Esophagus mucosa (tissue), 1 donor: Measurements from ENCODE around the gene PCNX1. TPM values are rescaled to one million over a fixed set of nuclear protein-coding genes. Genes with fewer than 3 reads are reported as not detected.
A peak's percentile ranks its signal among the peaks of the same experiment; 100 is the strongest.
"Not testable (repeated sequence)": the region's sequence is repeated elsewhere in the genome, so short reads cannot be mapped to it uniquely, and the experiment has no call there.

Experiments used
- ATAC-seq: fragments of 200-7000 bp; cut with Tn5 transposase; one replicate; pipeline ENCODE4 v1.9.1; 2020
- total RNA-seq: library from RNA; stranded (reverse); gene quantifications from one replicate; pipeline ENCODE4 v1.2.4, GENCODE V29; 2023
- donor health status: DM: yes; HTN: yes; CAD: no.

Gene PCNX1
- total RNA-seq, 1 donor from 2014 or later, result 22.9 TPM

- ATAC-seq, result no peak
These were observed 223.4 kb downstream of the PCNX1 start for GRCh38 chr14:71130491-71131179.

GRCh38 chr14:71133296-71133695 is 226.0 kb downstream of the PCNX1 start:
- no peak for ATAC-seq

GRCh38 chr14:71135496-71135895 is 228.2 kb downstream of the PCNX1 start:
- ATAC-seq, result no peak

DNA sequence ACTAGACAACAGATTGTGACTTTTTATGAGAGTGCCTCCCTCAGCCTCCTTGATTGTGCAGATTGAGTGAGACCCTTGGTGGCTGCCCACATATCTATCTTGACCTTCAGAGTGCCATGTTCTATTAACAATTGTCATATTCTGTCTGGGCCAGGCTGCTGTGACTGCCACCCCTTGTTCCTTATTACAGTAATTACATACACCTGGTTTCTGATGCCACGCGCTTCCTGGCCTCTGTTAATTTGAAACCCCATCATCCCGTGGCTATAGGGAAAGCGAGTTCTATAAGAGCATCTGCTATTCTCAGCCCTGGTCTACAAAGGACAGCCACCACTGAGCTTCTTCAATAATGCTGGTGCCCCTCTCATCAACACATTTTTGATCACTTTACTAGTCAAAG is 228.7 kb downstream of the PCNX1 start:
- ATAC-seq, result no peak

- ATAC-seq, result no peak
These were observed 229.3 kb downstream of the PCNX1 start for GRCh38 chr14:71136386-71137060.

DNA sequence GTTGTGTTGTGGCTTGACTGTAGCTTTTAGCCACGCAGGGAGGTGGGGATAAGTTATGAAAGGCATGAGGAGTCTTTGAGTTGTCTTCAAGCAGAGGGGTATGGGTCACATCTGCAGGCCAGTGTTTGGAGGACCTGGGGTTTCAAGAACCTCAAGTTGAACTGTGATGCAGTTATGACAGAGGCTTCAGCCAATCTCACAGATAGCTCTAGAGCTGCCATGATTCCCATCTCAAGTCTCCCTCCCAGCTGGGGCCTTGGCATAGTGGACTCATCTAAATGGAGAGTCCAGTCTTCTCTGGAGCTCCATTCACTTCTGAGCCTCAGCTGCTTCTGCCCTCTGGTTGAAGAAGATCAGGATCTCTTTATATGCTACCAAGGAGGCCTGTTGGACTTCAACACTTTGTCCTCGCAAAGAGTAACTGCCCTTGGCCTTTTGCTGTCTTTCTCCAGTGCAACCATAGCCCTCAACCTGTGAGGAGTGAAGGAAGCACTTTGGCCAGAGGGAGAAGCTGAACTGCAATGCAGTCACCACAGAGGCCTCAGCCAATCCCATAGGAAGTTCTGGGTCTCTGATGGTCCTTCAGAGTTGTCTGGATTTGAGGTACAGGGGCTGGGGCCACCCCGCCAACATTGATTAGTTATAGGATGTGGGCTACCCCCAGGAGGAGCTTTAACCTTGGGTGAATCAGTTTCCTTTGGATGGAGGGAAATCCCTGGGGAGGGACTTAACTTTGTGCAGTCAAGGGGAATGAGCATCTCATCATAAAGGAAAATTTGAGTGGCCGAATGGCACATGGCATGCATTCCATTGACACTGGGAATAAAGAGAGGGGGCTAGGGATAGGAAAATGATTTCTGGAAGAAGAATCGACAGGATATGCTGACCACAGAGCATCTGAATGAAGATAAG is 230.5 kb downstream of the PCNX1 start:
- no peak for ATAC-seq

- peak; percentile 66 for ATAC-seq
These were observed 231.4 kb downstream of the PCNX1 start for GRCh38 chr14:71138448-71139293.

GRCh38 chr14:71139294-71139946 is 232.2 kb downstream of the PCNX1 start:
- no peak for ATAC-seq

DNA sequence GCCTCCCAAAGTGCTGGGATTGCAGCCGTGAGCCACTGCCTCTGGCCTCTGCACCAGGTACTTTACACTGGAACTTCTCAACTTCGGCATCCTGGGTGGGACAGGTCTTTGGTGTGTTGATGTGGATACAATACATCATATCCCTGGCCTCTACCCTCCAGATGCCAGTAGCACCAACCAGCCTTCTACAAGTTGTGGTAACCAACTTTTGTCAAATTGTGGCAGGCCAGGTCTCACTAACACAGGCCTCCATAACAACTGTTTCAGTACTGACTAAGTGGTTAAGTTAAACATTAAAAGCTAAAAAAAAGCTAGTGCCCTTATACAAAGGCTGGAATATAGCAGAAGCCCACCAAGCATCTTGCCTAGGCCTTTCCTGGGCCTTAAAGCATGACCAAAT is 232.9 kb downstream of the PCNX1 start:
- no peak for ATAC-seq

DNA sequence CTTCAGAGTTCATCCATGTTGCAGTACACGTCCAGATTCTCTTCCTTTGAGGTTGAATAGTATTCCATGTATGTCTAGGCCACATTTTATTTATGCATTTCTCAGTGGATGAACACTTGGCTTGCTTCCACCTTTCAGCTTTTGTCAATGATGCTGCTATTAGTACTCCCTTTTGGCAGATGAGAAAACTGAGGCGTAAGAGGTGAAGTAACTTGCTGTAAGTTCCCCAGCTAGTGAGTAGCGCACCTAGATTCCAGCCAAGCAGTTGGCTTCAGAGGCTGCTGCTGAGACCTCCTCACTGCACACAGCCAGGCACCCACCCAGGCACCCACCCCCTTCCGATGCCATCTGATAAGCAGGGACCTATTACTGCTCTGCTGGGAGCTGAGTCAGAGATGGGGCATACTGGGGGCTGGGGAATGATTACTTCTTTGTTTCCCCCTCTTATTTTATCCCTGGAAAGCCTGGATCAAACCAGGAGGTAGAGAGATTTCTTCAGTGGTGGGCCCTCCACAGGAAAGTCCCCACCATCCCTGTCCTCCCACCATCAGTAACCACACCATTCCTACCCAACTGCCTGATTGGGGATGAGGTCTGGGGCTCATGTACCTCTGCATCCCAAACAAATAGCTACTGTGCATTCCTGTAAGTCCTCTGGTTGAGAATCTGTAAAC is 234.6 kb downstream of the PCNX1 start:
- ATAC-seq, result no peak

DNA sequence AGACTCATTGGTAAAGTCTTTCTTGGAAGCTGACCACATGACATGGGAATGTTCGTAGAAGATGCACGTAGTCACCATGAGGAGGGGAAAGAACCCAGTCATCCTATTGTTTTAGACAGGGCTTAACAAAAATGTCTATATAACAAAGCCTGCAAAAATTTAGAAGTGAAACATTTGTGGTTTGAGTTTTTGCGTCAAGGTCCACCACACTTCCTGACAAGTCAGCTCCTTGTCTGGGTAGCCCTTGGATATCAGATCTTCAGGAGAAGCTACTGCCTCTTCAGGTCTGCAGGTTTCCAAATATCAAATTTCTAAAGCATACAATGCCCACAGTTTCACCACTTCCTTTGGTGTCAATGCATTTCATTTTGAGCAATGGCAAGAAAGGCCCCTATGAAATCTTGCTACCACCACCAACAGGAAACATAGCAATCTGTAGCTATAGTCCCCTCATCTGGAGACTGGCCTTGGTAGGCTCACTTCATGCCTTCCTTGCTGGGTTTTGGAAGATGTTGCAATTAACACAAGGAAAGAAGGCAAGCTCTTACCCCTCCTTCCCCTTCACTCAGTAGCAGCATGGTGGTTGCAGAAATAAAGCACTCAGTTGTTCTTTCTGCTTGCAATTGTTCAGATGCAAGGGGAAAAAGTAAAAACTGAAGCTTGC is 235.2 kb downstream of the PCNX1 start:
- no peak for ATAC-seq

- peak; percentile 36 for ATAC-seq
These were observed 236.4 kb downstream of the PCNX1 start for GRCh38 chr14:71143381-71144290.

DNA sequence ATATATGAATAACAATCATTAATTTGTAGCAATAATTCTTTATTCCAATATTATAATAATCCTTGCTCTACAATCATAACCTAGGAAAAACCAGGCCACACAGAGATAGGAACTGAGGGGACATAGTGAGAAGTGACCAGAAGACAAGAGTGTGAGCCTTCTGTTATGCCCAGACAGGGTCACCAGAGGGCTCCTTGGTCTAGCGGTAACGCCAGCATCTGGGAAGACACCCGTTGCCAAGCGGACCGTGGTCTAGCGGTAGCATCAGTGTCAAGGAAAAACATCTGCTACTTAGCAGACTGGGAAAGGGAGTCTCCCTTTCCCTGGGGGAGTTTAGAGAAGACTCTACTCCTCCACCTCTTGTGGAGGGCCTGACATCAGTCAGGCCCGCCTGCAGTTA is 240.1 kb downstream of the PCNX1 start:
- not testable (repeated sequence) for ATAC-seq

- ATAC-seq, result no peak
These were observed 241.4 kb downstream of the PCNX1 start for GRCh38 chr14:71148627-71149026.

GRCh38 chr14:71150737-71151136 is 243.5 kb downstream of the PCNX1 start:
- no peak for ATAC-seq

- no peak for ATAC-seq
These were observed 248.5 kb downstream of the PCNX1 start for GRCh38 chr14:71155743-71156142.

GRCh38 chr14:71163050-71163841 is 256.0 kb downstream of the PCNX1 start:
- no peak for ATAC-seq

GRCh38 chr14:71163842-71164629 is 256.8 kb downstream of the PCNX1 start:
- no peak for ATAC-seq
